NCI-H2227 (cell line): ENCODE measurements around the gene WNK3.

Source experiments
- DNase-seq: peaks from one replicate; lab custom pipeline; 2025; ENCODE audit not compliant: unreplicated experiment; lab: John Stamatoyannopoulos, UW

Gene WNK3

GRCh38 chrX:54171527-54172250 is 186.2 kb downstream of the WNK3 start:
- no peak for DNase-seq

- no peak for DNase-seq
Observed at GRCh38 chrX:54171091-54171490, 186.8 kb downstream of the WNK3 start.

- DNase-seq = peak; percentile 68
Observed at GRCh38 chrX:54166915-54167314, 190.9 kb downstream of the WNK3 start.

- DNase-seq = no peak
Observed at GRCh38 chrX:54157561-54157960, 200.3 kb downstream of the WNK3 start.
